PC-9 (cell line): ENCODE results near the gene SKI. TPM values are rescaled to one million over a fixed set of nuclear protein-coding genes. Genes with fewer than 3 reads are reported as not detected.

Experiments used
- BruUV-seq: library from RNA; stranded (reverse); fragments of 400-500 nt; replicated peaks from 2 replicates; lab custom pipeline; 2021; lab: Mats Ljungman, UMichigan
- CTCF ChIA-PET: fragments of 300-600 bp; sonication (Branson Sonifier 250); formaldehyde crosslinking; loops from one replicate; lab custom pipeline; 2022; ENCODE audit warnings: antibody characterized with exemption; lab: Charles Lee
- POLR2A ChIA-PET: fragments of 300-600 bp; sonication (Branson Sonifier 250); formaldehyde crosslinking; loops from one replicate; lab custom pipeline; 2022; ENCODE audit warnings: antibody characterized with exemption; ENCODE audit not compliant: unreplicated experiment; lab: Charles Lee
- DNase-seq, 2 experiments: peaks; one replicate each; pipeline versions ENCODE4 v3.0.0 to v3.0.0-alpha.2; 2015 to 2022; ENCODE audit warnings: mixed read lengths in 1 of 2
- H2AFZ ChIP-seq: fragments of 200-600 bp; sonication (generic); 2 replicates; pipeline ENCODE4 v1.8.1; 2017; ENCODE audit warnings: antibody characterized with exemption
- H3F3A ChIP-seq: fragments of 200-600 bp; sonication (generic); 2 replicates; pipeline ENCODE4 v1.8.1; 2017; ENCODE audit warnings: antibody characterized with exemption, mild to moderate bottlenecking, low read depth; ENCODE audit not compliant: insufficient read depth
- H3K27ac ChIP-seq: fragments of 200-600 bp; sonication (generic); 2 replicates; pipeline ENCODE4 v1.6.1; 2016; ENCODE audit warnings: mixed run types
- H3K27me3 ChIP-seq: fragments of 200-600 bp; sonication (generic); 2 replicates; pipeline ENCODE4 v1.6.1; 2016; ENCODE audit warnings: low read depth, mixed run types; ENCODE audit not compliant: insufficient read depth
- H3K36me3 ChIP-seq: fragments of 200-600 bp; sonication (generic); 2 replicates; pipeline ENCODE4 v1.6.1; 2016; ENCODE audit warnings: low read depth, mixed run types
- H3K4me1 ChIP-seq: fragments of 200-600 bp; sonication (generic); replicated peaks from 2 replicates; pipeline ENCODE4 v1.6.1; 2016; ENCODE audit warnings: mixed run types; ENCODE audit not compliant: insufficient read depth
- H3K4me2 ChIP-seq: fragments of 200-600 bp; sonication (generic); 2 replicates; pipeline ENCODE4 v1.6.1; 2017; ENCODE audit warnings: mixed run types
- H3K4me3 ChIP-seq: fragments of 200-600 bp; sonication (generic); 2 replicates; pipeline ENCODE4 v1.6.1; 2016; ENCODE audit warnings: mixed run types
- H3K79me2 ChIP-seq: fragments of 200-600 bp; sonication (generic); 2 replicates; pipeline ENCODE4 v1.6.1; 2017; ENCODE audit warnings: low read depth, mixed run types
- H3K9me2 ChIP-seq: fragments of 200-600 bp; sonication (generic); 2 replicates; pipeline ENCODE4 v1.8.1; 2017; ENCODE audit warnings: mild to moderate bottlenecking; ENCODE audit not compliant: insufficient read depth
- H3K9me3 ChIP-seq: fragments of 200-600 bp; sonication (generic); 2 replicates; pipeline ENCODE4 v1.8.1; 2016; ENCODE audit warnings: low read depth; ENCODE audit not compliant: insufficient read depth
- H4K20me1 ChIP-seq: fragments of 200-600 bp; sonication (generic); 2 replicates; pipeline ENCODE4 v1.8.1; 2017; ENCODE audit not compliant: insufficient read depth
- CTCF ChIP-seq: fragments of 200-600 bp; sonication (generic); conservative IDR thresholded peaks from 2 replicates; pipeline ENCODE4 v1.6.1; 2017; ENCODE audit warnings: mixed run types, antibody characterized with exemption, mild to moderate bottlenecking, moderate library complexity
- EZH2 ChIP-seq: fragments of 200-600 bp; sonication (generic); IDR thresholded peaks from 2 replicates; pipeline ENCODE4 v1.8.0; 2017; ENCODE audit warnings: antibody characterized with exemption, low read depth
- intact Hi-C: fragments of 100-400 bp; cut with micrococcal nuclease; formaldehyde crosslinking; loops from one replicate; pipeline ENCODE4 v1.10.0; 2022; ENCODE audit not compliant: unreplicated experiment
- total RNA-seq: library from RNA; stranded (reverse); gene quantifications from 2 replicates; pipeline ENCODE4 v1.2.3, GENCODE V29; 2021

The SKI gene
- total RNA-seq, 1 experiment from 2014 or later: 36.2 TPM

- Histone ChIP-seq H3K79me2 (peaks cover 98% of the 10 kb centered on the region), H4K20me1 (peaks cover 70% of the 10 kb centered on the region), H3K27ac (peak overlapping the region; percentile 54; the same call in 1 of the 2 replicates), H2AFZ (no peak overlapping the region), H3K4me3 (no peak overlapping the region), H3F3A (peaks cover 42% of the 10 kb centered on the region; the same call in 1 of the 2 replicates), H3K27me3 (no peaks in the 10 kb centered on the region), H3K9me2 (no peaks in the 10 kb centered on the region), H3K9me3 (no peaks in the 10 kb centered on the region), H3K36me3 (no peaks in the 10 kb centered on the region), H3K4me2 (no peak overlapping the region), H3K4me1 (peaks cover 12% of the 10 kb centered on the region)
- ChIA-PET CTCF (interaction anchor here (0.6 kb wide), 1 partner anchor 192 kb away, joined by 9 read pairs; no protein-coding TSS in a partner anchor), POLR2A (no interaction called here)
- DNase-seq: no peak
- BruUV-seq: no TSS peak
- intact Hi-C loops: no loop called here
- TF ChIP-seq CTCF (no peak), EZH2 (no peak)
Observed at GRCh38 chr1:2256435-2257244, 28.5 kb downstream of the SKI start.

GRCh38 chr1:2257245-2257627, 29.1 kb downstream of the SKI start:
- intact Hi-C loops: no loop called here
- no peaks in the 10 kb centered on the region for H3K9me2 ChIP-seq
- no peak overlapping the region for H3K27ac ChIP-seq
- H3K4me1 ChIP-seq: peaks cover 12% of the 10 kb centered on the region
- H3F3A ChIP-seq: peaks cover 42% of the 10 kb centered on the region; the same call in 1 of the 2 replicates
- H3K27me3 ChIP-seq: no peaks in the 10 kb centered on the region
- H2AFZ ChIP-seq: no peak overlapping the region
- H4K20me1 ChIP-seq: peaks cover 64% of the 10 kb centered on the region
- ChIA-PET POLR2A (no interaction called here), CTCF (interaction anchor here (0.6 kb wide), 1 partner anchor 191 kb away, joined by 9 read pairs; no protein-coding TSS in a partner anchor)
- BruUV-seq: no TSS peak
- no peaks in the 10 kb centered on the region for H3K36me3 ChIP-seq
- no peak overlapping the region for H3K4me2 ChIP-seq
- no peak for DNase-seq
- H3K79me2 ChIP-seq: peaks cover 97% of the 10 kb centered on the region
- TF ChIP-seq EZH2: no peak
- TF ChIP-seq CTCF: no peak
- no peak overlapping the region for H3K4me3 ChIP-seq
- H3K9me3 ChIP-seq: no peaks in the 10 kb centered on the region

GRCh38 chr1:2258122-2258681, 30.1 kb downstream of the SKI start:
- Histone ChIP-seq H3K36me3 (no peaks in the 10 kb centered on the region), H3K4me1 (peaks cover 12% of the 10 kb centered on the region), H3K9me3 (no peaks in the 10 kb centered on the region), H3K4me3 (no peak overlapping the region), H3K27me3 (no peaks in the 10 kb centered on the region), H3K27ac (no peak overlapping the region), H3K9me2 (no peaks in the 10 kb centered on the region), H3F3A (peaks cover 42% of the 10 kb centered on the region; the same call in 1 of the 2 replicates), H3K4me2 (peak overlapping the region; percentile 15; the same call in 1 of the 2 replicates), H4K20me1 (peaks cover 69% of the 10 kb centered on the region), H3K79me2 (peaks cover 97% of the 10 kb centered on the region), H2AFZ (no peak overlapping the region)
- TF ChIP-seq CTCF: no peak
- TF ChIP-seq EZH2: no peak
- peak in 1 of 2 experiments; percentile 58 for DNase-seq
- intact Hi-C loops: no loop called here
- ChIA-PET CTCF (no interaction called here), POLR2A (no interaction called here)
- no TSS peak for BruUV-seq
